ENCODE measurements around the gene COL1A1.

The COL1A1 gene

DNA sequence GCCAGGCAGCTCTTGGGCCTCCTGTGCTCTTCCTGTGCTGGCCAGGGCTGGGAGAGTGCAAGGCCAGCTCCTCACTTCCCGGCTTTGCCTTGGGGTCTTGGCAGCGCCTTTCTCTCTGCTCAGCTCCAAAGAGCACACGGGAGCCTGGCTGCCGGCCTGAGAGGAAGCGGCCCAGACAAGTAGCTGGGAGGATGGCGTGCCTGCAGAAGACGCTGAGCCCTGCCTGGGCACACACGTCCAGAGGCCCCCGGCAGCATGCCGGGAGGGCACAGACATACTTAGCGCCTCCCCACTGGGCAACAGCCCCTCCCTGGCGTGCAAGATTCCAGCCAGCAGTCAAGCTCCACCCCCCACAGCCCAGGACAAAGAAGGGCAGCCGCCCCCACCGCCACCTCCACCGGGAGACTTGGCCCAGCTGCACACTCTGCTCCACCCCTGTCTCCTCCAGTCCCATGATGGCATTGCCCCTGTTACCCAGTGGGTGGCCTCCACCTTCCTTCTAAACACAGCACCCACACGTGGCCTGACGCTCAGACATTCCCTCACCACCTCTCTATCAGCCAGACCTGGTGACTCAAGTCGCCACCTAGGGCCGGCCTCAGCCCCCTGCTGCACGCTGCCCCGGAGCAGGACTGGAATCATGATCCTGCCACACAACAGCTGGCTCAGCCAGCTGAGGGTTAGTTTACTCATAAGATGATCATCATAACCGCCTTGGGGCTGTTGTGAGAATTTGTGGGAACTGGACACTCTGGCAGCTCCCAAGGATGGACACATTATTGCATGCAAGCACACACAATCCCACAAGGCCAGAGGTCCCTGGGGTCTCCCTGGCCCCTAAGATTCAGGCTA lies 23.2 kb downstream of the COL1A1 start:
- H3K4me3 ChIP-seq (ENCODE audit: low read length), result peak overlapping the region; percentile 3
- peaks cover 40% of the 10 kb centered on the region for H3K4me1 ChIP-seq (ENCODE audit: control insufficient read depth, insufficient read depth, low read length)
- H3K27me3 ChIP-seq (ENCODE audit: control insufficient read depth, insufficient read depth, low read length), result no peaks in the 10 kb centered on the region
- no peaks in the 10 kb centered on the region for H3K36me3 ChIP-seq (ENCODE audit: control insufficient read depth, insufficient read depth, low read length)
- H3K9ac ChIP-seq (ENCODE audit: low read length), result no peak overlapping the region
- peak overlapping the region; percentile 82 for H3K27ac ChIP-seq (ENCODE audit: low read depth, low read length)

DNA sequence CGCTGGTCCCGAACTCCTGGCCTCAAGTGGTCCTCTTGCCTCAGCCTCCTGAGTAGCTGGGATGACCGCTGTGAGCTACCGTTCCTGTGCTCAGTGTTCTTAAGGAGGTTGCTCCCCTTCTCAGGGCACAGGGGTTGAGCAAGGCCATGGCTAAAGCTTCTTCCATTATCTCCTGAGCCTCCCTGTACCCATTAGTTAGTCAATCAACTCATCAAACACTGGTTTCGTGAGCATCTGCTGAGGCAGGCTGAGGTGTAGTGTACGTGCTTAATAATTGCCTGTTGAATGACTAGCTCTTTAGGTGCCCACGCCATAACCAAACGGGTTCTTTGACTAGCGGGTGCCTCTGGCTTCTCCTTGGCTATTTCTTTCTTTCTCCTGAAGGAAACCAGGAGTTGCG lies 24.0 kb downstream of the COL1A1 start:
- peak overlapping the region; percentile 3 for H3K4me3 ChIP-seq (ENCODE audit: low read length)

DNA sequence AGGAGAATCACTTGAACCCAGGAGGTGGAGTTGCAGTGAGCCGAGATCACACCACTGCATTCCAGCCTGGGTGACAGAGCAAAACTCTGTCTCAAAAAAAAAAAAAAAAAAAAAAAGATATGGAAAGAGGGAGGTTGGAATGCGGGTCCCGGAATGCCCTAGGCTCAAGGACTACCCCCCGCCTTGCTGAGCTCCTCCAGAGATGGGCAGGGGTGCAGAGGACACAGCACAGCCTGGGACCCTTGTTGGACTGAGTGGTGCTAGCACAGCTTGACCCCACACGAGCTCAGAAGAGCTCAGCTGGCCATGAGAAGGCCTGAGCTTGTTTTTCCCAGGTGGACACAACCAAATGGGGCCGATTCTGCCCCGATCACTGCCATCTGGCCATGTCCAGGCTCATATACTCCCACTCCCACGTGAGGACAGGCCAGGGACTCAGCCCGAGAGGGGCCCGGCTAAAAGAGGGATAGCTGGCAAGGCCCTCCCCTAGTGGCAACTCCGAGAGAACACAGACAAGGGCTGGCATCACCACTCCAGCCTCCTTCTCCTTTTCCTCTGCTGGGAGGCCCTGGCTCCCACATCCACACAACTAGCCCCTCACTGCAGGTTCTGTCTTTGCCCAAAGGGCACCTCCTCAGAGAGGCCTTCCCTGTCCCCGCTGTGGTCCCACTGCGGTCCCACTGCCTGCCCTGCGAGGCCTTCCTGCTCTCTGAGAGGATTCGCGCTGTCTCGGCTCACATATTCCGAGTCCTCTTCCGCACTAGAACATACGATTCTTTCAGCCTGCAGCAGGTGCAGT lies 24.7 kb downstream of the COL1A1 start:
- no peak overlapping the region for H3K4me3 ChIP-seq (ENCODE audit: low read length)
- H3K4me1 ChIP-seq (ENCODE audit: control insufficient read depth, insufficient read depth, low read length), result peaks cover 44% of the 10 kb centered on the region
- H3K27ac ChIP-seq (ENCODE audit: low read depth, low read length), result peak overlapping the region; percentile 82
- no peak overlapping the region for H3K9ac ChIP-seq (ENCODE audit: low read length)
- no peaks in the 10 kb centered on the region for H3K27me3 ChIP-seq (ENCODE audit: control insufficient read depth, insufficient read depth, low read length)
- H3K36me3 ChIP-seq (ENCODE audit: control insufficient read depth, insufficient read depth, low read length), result no peaks in the 10 kb centered on the region

More for the DNA sequence above, 24.0 kb downstream of the COL1A1 start:
- Histone ChIP-seq H3K27ac (ENCODE audit: low read depth, low read length) (peak overlapping the region; percentile 82), H3K36me3 (ENCODE audit: control insufficient read depth, insufficient read depth, low read length) (no peaks in the 10 kb centered on the region), H3K27me3 (ENCODE audit: control insufficient read depth, insufficient read depth, low read length) (no peaks in the 10 kb centered on the region), H3K9ac (ENCODE audit: low read length) (no peak overlapping the region), H3K4me1 (ENCODE audit: control insufficient read depth, insufficient read depth, low read length) (peaks cover 44% of the 10 kb centered on the region)

DNA sequence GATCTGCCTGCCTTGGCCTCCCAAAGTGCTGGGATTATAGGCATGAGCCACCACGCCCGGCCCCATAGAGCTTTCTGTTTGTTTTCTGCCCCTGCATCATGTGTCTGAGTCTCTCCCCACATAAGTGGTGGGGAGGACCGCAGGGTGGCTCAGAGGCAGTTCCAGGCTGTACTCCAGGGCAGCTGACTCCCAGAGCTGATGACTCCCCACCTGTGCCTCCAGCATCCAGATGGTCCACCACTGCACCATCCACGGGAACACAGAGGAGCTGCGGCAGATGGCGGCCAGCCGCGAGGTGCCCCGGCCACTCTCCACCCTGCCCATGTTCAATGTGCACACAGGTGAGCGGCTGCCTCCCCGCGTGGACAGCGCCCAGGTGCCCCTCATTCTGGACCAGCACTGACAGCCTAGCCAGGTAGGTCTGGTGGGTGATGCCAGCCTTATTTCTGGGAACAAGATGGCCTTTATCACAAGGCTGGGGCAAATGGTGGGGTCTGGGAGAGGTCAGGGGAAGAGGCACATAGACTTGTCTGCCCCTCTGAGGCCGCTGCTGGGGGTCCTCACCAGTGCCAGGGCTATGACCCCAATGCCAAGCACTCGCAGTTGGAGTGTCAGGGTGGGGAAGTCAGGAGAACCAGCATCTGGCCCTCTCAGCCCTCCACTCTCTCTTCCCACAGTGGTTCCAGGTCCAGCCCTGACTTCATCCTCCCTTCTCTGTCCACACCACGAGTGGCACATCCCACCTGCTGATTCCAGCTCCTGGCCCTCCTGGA lies 26.2 kb downstream of the COL1A1 start:
- H3K27ac ChIP-seq (ENCODE audit: low read depth, low read length), result peak overlapping the region; percentile 10
- no peak overlapping the region for H3K4me3 ChIP-seq (ENCODE audit: low read length)
- H3K36me3 ChIP-seq (ENCODE audit: control insufficient read depth, insufficient read depth, low read length), result no peaks in the 10 kb centered on the region
- peaks cover 44% of the 10 kb centered on the region for H3K4me1 ChIP-seq (ENCODE audit: control insufficient read depth, insufficient read depth, low read length)
- H3K9ac ChIP-seq (ENCODE audit: low read length), result no peak overlapping the region
- H3K27me3 ChIP-seq (ENCODE audit: control insufficient read depth, insufficient read depth, low read length), result no peaks in the 10 kb centered on the region

DNA sequence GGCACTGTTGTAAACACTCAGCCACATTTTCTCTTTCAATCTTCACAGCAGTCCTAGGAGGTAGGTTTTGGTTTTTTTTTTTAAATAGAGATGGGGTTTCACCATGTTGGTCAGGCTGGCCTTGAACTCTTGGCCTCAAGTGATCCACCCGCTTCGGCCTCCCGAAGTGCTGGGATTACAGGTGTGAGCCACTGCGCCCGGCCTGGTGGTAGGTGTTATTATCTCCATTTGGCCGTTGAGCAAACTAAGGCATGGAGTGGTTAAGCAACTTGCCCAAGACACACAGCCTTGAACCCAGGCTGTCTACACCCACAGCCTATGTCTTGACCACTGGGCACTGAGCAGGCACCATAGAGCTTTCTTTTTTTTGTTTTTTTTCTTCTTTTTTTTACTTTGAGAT lies 27.0 kb downstream of the COL1A1 start:
- H3K36me3 ChIP-seq (ENCODE audit: control insufficient read depth, insufficient read depth, low read length), result no peaks in the 10 kb centered on the region
- peaks cover 44% of the 10 kb centered on the region for H3K4me1 ChIP-seq (ENCODE audit: control insufficient read depth, insufficient read depth, low read length)
- H3K27ac ChIP-seq (ENCODE audit: low read depth, low read length), result no peak overlapping the region
- no peak overlapping the region for H3K9ac ChIP-seq (ENCODE audit: low read length)
- H3K4me3 ChIP-seq (ENCODE audit: low read length), result no peak overlapping the region
- no peaks in the 10 kb centered on the region for H3K27me3 ChIP-seq (ENCODE audit: control insufficient read depth, insufficient read depth, low read length)

DNA sequence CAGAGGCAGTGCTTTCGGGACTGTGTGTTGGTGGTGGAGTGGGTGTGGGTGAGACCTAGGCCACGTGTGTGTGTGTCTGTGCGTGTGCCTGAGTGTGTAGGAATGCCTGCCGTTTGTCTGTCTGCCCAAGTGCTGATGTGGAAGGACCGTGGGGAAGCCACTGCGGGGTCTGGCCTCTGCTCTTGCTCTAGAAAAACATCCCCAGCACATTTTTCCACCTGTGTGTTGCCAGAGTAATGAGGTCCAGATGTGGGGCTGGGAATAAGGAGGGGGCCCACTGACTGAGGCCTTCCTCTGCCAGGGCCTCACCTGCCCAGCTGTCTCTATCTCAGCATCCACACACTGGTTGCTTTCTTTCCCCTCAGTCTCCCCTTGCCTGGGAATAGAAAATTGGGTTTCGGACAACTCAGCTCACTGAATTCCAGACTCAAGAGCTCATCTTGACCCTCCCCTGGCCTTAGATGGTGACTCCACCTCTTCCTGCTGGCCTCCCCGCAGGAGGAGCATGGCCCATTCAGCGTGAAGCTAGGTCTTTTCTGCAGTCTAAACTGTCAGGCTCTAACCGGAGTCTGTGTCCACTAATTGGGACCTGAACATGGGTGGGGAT lies 28.0 kb downstream of the COL1A1 start:
- peak overlapping the region; percentile 73 for H3K27ac ChIP-seq (ENCODE audit: low read depth, low read length)
- H3K4me3 ChIP-seq (ENCODE audit: low read length), result no peak overlapping the region
- peaks cover 42% of the 10 kb centered on the region for H3K4me1 ChIP-seq (ENCODE audit: control insufficient read depth, insufficient read depth, low read length)
- H3K27me3 ChIP-seq (ENCODE audit: control insufficient read depth, insufficient read depth, low read length), result no peaks in the 10 kb centered on the region
- no peaks in the 10 kb centered on the region for H3K36me3 ChIP-seq (ENCODE audit: control insufficient read depth, insufficient read depth, low read length)
- H3K9ac ChIP-seq (ENCODE audit: low read length), result no peak overlapping the region

DNA sequence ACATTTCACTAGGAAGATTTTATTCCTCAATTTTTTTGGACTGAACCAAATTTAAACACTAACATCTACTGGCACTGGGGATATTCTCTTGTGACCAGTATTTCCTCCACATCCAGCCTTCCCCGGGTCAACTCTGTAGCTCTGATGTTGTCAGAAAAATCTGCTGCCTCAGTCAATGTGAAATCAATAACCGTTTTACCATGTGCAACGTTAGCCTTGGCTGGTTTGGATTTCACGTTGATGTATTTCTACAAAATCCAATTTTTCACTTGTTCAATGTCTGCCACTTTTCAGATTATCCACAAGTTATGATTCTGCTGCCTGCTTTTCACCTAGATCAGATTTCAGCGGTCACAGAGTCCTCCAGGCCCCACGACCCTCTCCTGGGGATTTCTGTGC lies 28.5 kb downstream of the COL1A1 start:
- H3K4me1 ChIP-seq (ENCODE audit: control insufficient read depth, insufficient read depth, low read length), result peaks cover 40% of the 10 kb centered on the region
- no peaks in the 10 kb centered on the region for H3K36me3 ChIP-seq (ENCODE audit: control insufficient read depth, insufficient read depth, low read length)
- H3K27ac ChIP-seq (ENCODE audit: low read depth, low read length), result peak overlapping the region; percentile 73
- H3K9ac ChIP-seq (ENCODE audit: low read length), result no peak overlapping the region
- no peak overlapping the region for H3K4me3 ChIP-seq (ENCODE audit: low read length)
- no peaks in the 10 kb centered on the region for H3K27me3 ChIP-seq (ENCODE audit: control insufficient read depth, insufficient read depth, low read length)

DNA sequence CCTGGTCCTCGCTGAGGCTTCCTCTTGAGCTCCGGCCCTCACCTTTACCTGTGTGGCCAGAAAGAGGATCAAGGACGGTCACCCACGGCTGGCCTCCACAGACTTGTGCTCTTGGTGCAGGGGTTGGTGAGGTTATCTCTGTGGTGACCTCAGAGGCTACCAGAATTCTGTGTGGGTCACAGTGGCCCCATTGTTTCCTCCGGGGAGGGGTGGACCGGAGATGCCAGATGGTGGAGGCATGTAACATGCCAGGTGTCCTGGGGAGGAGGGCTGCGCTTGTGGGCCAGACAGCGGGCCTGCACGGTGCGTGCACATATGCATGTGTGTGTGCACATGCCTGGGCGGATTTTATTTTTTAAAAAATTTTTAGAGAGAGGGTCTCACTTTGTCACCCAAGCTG lies 29.3 kb downstream of the COL1A1 start:
- Histone ChIP-seq H3K9ac (ENCODE audit: low read length) (no peak overlapping the region), H3K4me3 (ENCODE audit: low read length) (no peak overlapping the region), H3K27ac (ENCODE audit: low read depth, low read length) (no peak overlapping the region), H3K4me1 (ENCODE audit: control insufficient read depth, insufficient read depth, low read length) (peaks cover 34% of the 10 kb centered on the region), H3K27me3 (ENCODE audit: control insufficient read depth, insufficient read depth, low read length) (no peaks in the 10 kb centered on the region), H3K36me3 (ENCODE audit: control insufficient read depth, insufficient read depth, low read length) (no peaks in the 10 kb centered on the region)

DNA sequence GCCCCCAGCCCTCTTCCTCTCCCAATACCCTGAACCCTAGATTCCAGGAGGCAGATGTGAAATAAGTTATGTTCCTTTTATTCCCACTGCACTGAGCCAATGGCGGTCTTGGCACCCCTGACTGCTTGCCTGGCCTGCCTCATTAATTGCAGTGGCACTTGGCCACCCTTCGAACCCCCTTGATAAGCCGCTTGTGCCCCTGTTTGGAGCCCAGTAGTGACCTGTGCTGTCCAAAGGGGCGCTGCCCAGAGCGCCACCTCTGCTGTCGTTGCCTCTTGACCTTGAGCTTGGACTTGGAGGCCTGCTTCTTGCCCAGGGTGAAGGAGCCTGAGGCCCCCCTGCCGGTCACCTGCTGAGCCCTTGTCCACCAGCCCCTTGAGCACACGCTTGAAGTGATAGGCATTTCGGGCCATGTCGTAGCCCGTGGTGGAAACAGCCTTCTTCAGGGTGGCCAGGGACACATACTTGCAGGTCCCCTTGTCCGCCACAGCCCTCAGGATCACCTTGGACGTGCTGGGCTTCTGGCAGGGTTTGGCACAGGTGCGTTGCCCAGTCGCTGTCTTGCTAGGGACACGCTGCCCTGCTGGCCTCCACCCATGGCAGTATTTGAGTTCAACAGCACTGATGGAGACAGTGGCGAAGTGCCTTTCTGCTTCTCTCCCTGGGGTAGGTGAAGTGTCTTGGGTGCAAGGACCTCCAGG lies 29.9 kb downstream of the COL1A1 start:
- Histone ChIP-seq H3K4me3 (ENCODE audit: low read length) (no peak overlapping the region), H3K27me3 (ENCODE audit: control insufficient read depth, insufficient read depth, low read length) (no peaks in the 10 kb centered on the region), H3K27ac (ENCODE audit: low read depth, low read length) (no peak overlapping the region), H3K4me1 (ENCODE audit: control insufficient read depth, insufficient read depth, low read length) (peaks cover 31% of the 10 kb centered on the region), H3K36me3 (ENCODE audit: control insufficient read depth, insufficient read depth, low read length) (no peaks in the 10 kb centered on the region), H3K9ac (ENCODE audit: low read length) (no peak overlapping the region)

DNA sequence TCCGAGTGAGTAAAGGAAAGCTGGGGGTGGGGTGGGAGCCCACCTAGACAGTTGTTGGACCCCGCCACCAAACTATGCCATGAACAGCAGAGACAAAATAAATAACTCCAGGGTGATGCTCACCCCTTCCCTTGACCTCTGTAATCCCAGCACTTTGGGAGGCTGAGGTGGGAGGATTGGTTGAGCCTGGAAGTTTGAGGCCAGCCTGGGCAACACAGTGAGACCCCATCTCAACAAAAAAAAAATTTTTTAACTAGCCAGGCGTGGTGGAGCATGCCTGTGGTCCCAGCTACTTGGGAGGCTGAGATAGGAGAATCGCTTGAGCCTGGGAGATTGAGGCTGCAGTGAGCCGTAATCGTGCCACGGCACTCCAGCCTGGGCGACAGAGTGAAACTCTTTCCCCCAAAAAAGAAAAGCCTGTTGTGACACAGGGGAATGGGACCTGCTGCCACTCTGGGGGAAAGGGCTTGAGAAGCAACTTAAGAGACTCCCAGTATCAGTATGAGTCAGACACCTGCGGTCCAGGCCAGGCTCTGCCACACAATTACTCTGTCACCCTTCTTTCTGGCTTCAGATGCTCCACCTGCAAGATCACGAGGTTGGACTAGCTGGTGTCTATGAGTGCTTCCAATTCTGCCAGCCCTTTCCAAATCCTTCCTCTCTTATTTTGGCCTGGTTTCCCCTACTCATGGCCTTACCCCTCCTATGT lies 30.6 kb downstream of the COL1A1 start:
- no peaks in the 10 kb centered on the region for H3K36me3 ChIP-seq (ENCODE audit: control insufficient read depth, insufficient read depth, low read length)
- H3K9ac ChIP-seq (ENCODE audit: low read length), result no peak overlapping the region
- peaks cover 27% of the 10 kb centered on the region for H3K4me1 ChIP-seq (ENCODE audit: control insufficient read depth, insufficient read depth, low read length)
- H3K27me3 ChIP-seq (ENCODE audit: control insufficient read depth, insufficient read depth, low read length), result no peaks in the 10 kb centered on the region
- H3K27ac ChIP-seq (ENCODE audit: low read depth, low read length), result no peak overlapping the region
- no peak overlapping the region for H3K4me3 ChIP-seq (ENCODE audit: low read length)

DNA sequence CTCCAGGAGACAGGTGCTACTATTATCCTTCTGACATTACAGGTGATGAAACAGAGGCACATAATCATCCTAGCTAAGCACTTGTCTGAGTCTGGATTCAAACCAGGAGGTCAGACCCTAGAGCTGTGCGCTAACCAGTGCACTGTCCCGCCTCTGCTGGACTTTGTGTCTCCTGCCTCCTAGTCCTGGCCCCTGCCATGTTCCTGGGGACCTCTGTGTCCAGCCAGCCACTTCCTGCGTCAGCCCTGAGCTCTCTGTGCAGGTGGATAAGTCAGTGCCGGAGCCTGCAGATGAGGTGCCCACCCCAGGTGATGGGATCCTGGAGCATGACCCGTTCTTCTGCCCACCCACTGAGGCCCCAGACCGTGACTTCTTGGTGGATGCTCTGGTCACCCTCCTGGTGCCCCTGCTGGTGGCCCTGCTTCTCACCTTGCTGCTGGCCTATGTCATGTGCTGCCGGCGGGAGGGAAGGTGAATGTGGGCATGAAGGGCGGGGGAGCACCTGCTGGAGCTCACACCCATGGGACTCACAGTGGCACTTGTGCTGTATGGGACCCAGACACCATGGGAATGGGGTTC lies 31.5 kb downstream of the COL1A1 start:
- Histone ChIP-seq H3K9ac (ENCODE audit: low read length) (no peak overlapping the region), H3K36me3 (ENCODE audit: control insufficient read depth, insufficient read depth, low read length) (no peaks in the 10 kb centered on the region), H3K27ac (ENCODE audit: low read depth, low read length) (no peak overlapping the region), H3K27me3 (ENCODE audit: control insufficient read depth, insufficient read depth, low read length) (no peaks in the 10 kb centered on the region), H3K4me3 (ENCODE audit: low read length) (no peak overlapping the region), H3K4me1 (ENCODE audit: control insufficient read depth, insufficient read depth, low read length) (peaks cover 25% of the 10 kb centered on the region)
